Sciatic nerve (tissue), 2 donors: ENCODE measurements around the gene MYL10. TPM values are rescaled to one million over a fixed set of nuclear protein-coding genes. Genes with fewer than 3 reads are reported as not detected.
A peak's percentile ranks its signal among the peaks of the same experiment; 100 is the strongest.

Experiments used
- ATAC-seq: fragments of 200-7000 bp; cut with Tn5 transposase; one replicate; pipeline ENCODE4 v1.9.1; 2020; ENCODE audit warnings: mild to moderate bottlenecking, moderate library complexity
- DNase-seq: peaks from one replicate; pipeline ENCODE4 v3.0.0-alpha.2; 2020; ENCODE audit warnings: low spot score
- intact Hi-C: fragments of 100-400 bp; cut with DNase I; formaldehyde crosslinking; loops from one replicate; pipeline ENCODE4 v1.14.2; 2022
- total RNA-seq: library from RNA; stranded (reverse); fragmentation: NEBNext Ultra II Directional; extraction: Animal tissue kit (Norgen Biotek cat#: 25700); gene quantifications from one replicate; pipeline ENCODE4 v1.2.1, GENCODE V29; 2021
- donor health status: DM: no; HTN: no; CAD: no.
- donor health status: DM: no; HTN: no; CAD: no.

Gene MYL10
- total RNA-seq, 1 donor from 2014 or later: not detected

GRCh38 chr7:101588131-101588935 is 40.8 kb downstream of the MYL10 start:
- ATAC-seq: no peak

GRCh38 chr7:101586906-101587677 is 42.0 kb downstream of the MYL10 start:
- intact Hi-C loops: no loop called here
- ATAC-seq (no peak), DNase-seq (peak; percentile 3)

More at GRCh38 chr7:101588131-101588935, 40.8 kb downstream of the MYL10 start:
- DNase-seq: peak; percentile 28
- intact Hi-C loops: no loop called here

GRCh38 chr7:101586078-101586905 is 42.8 kb downstream of the MYL10 start:
- intact Hi-C loops: no loop called here
- DNase-seq: peak; percentile 34
- no peak for ATAC-seq

- no peak for ATAC-seq
- intact Hi-C loops: no loop called here
- DNase-seq: peak; percentile 23
Observed at GRCh38 chr7:101582971-101583370, 46.1 kb downstream of the MYL10 start.

DNA sequence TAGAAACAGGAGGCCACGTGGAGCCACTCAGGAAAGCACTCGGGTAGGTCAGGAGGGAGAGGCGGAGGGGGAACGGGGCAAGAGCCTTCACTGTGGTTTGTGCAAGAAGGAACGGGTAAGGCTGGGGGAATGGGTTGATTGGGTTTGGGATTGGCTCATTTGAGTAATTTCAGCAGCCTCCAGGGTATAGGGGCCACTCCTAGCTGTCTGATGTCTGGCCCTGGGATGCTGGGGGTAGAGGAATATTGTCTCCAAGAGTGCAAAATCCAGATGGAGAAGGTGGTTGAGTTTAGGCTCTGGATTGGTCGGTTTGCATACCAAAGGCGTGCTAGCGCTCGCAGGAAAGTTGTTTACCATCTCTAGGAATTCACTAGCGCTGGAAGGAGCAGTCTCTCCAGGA is 47.2 kb downstream of the MYL10 start:
- intact Hi-C loops: no loop called here
- ATAC-seq (no peak), DNase-seq (peak; percentile 15)

GRCh38 chr7:101580596-101580995 is 48.5 kb downstream of the MYL10 start:
- DNase-seq (no peak), ATAC-seq (no peak)
- intact Hi-C loops: no loop called here

DNA sequence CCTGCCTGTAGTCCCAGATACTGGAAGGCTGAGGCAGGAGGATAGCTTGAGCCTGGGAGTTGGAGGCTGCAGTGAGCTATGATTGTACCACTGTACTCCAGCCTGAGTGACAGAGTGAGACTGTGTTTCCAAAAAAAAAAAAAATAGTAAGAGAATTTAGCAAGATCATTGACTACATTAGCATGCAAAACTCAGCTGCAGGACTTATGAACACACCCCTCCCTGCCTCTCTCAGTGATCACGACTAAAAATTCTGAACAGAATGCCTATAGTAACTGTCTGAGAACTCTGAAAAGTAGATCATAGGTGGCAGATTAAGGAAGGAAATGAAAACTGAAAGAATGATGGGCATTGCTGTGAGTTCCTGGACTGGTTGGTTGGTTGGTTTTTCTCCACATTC is 50.5 kb downstream of the MYL10 start:
- intact Hi-C loops: no loop called here
- no peak for DNase-seq
- ATAC-seq: no peak

DNA sequence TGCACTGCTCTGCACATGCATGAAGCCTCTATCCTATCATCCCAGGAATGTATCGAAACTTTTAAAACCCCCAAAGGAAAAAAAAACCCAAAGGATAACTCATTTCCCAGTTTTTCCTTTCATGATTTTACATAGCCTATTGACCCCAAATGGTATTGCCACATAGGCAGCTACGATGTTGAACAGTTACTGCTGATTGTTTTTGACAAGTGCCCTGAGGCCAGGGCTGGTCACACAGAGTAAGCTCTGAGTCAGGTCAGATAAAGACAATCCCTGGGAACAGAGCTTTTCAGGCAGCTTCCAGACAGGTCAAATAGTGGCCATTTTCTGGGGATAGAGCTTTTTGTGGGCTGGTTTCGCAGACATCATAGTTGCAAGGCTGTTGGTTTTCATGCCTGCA is 52.1 kb downstream of the MYL10 start:
- DNase-seq: no peak
- ATAC-seq: no peak
- intact Hi-C loops: no loop called here

- DNase-seq (no peak), ATAC-seq (no peak)
- intact Hi-C loops: no loop called here
Observed at GRCh38 chr7:101575721-101576120, 53.4 kb downstream of the MYL10 start.

- ATAC-seq: no peak
- no peak for DNase-seq
- intact Hi-C loops: no loop called here
Observed at GRCh38 chr7:101575168-101575567, 53.9 kb downstream of the MYL10 start.

DNA sequence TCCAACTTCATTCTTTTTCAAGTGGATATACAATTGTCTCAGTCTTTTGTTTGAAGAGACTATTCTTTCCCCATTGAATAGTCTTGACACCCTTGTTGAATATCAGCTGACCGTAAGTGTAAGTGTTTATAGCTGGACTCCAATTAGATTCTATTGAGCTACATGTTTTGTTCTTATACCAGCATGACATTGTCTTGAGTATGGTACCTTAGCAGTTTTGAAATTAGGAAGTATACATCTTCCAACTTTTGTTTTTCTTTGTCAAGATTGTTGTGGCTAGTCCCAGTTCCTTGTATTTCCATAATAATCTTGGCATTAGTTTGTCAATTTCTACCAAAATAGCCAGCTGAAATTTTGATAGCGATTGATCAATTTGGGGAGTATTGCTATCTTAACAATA is 56.9 kb downstream of the MYL10 start:
- intact Hi-C loops: no loop called here
- ATAC-seq: no peak
- no peak for DNase-seq

GRCh38 chr7:101567230-101567629 is 61.9 kb downstream of the MYL10 start:
- no peak for ATAC-seq
- no peak for DNase-seq
- intact Hi-C loops: no loop called here

GRCh38 chr7:101565601-101566209 is 63.4 kb downstream of the MYL10 start:
- DNase-seq (no peak), ATAC-seq (no peak)
- intact Hi-C loops: no loop called here

- no peak for ATAC-seq
- no peak for DNase-seq
- intact Hi-C loops: no loop called here
Observed at GRCh38 chr7:101564778-101565211, 64.3 kb downstream of the MYL10 start.

DNA sequence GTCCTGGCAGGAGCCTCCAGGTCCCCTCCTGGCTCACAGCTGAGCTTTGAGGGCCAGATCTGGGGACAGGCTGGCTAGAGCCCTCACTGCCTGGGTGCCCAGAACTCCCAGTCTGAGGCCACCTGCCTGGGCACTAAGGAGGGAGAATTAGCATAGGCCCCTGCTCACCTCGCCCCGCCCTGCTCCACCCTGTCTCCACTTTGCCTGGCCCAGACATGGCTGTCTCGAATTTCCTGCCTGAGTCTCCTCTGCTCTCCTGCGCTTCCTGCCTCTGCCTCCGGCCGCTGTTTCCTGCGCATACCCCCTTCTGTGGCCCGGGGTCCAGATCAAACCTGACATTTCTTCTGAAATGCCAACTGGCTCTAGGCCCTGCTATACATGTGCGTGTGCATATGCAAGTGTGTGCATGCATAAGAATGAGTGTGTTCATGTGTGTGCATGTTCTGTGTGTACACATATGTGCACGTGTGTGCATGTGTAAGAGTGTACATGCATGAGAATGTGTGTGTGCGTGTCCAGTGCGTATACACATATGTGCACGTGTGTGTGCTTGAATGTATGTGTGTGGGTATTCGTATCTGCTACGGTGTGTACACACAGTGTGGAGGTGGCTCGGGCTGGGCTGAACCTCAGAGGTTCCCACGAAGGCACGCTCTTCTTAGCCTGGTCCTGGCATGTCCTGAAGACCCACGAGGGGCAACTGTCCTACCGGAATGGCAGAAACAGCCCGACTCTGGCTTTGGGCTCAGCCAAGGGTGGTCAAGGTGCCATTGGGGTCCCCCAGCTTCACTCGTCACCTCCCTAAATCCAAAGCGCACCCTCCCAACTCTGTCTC is 64.9 kb downstream of the MYL10 start:
- DNase-seq (no peak), ATAC-seq (no peak)
- intact Hi-C loops: no loop called here
